Lower leg skin (tissue), 4 donors: ENCODE measurements around the gene STX16. TPM values are rescaled to one million over a fixed set of nuclear protein-coding genes. Genes with fewer than 3 reads are reported as not detected.

ENCODE experiments used
- DNase-seq, 2 donors: peaks; one replicate each; pipeline ENCODE4 v3.0.0-alpha.2; 2019; ENCODE audit warnings: low spot score in 2 of 2
- H3K4me3 ChIP-seq: fragments of 200-600 bp; sonication (generic); 2 replicates; pipeline ENCODE4 v1.5.1; 2017; ENCODE audit warnings: mild to moderate bottlenecking, low read depth; ENCODE audit not compliant: poor library complexity, severe bottlenecking
- POLR2A ChIP-seq, 2 donors: fragments of 450-650 bp; IDR thresholded peaks; one replicate each; pipeline ENCODE4 v1.6.1; 2016 to 2017; ENCODE audit warnings: antibody characterized with exemption in 2 of 2, mild to moderate bottlenecking in 1 of 2, moderate library complexity in 1 of 2
- WGBS, 2 donors: methylation state at CpG; one replicate each; pipeline ENCODE4 v1.1.5; 2018; 5-methylcytosine and 5-hydroxymethylcytosine counted together
- intact Hi-C: fragments of 100-400 bp; cut with DNase I; formaldehyde crosslinking; loops from one replicate; pipeline ENCODE4 v1.15.0; 2023; ENCODE audit warnings: low total_unique reads
- total RNA-seq, 4 donors: library from RNA; depleted of rRNA; stranded (reverse); fragments of >200 nt; gene quantifications; one replicate each; pipeline ENCODE4 v1.1.0, GENCODE V29; 2016
- TF ChIP-seq, protein P1 (sequence below), 3 donors: fragments of 450-650 bp; IDR thresholded peaks; one replicate each; pipeline ENCODE4 v1.5.1; 2016; ENCODE audit warnings: antibody characterized with exemption in 3 of 3, mild to moderate bottlenecking in 3 of 3, moderate library complexity in 2 of 3

The STX16 gene
- total RNA-seq, 4 donors from 2014 or later: 36.0 to 52.1 (median 44.2) TPM

- no peak for DNase-seq
- no peak overlapping the region for H3K4me3 ChIP-seq
- WGBS, 2 donors: 84 to 87% methylated on average over 17 of the region's 17 CpGs
- intact Hi-C loops: no loop called here
- TF ChIP-seq, protein P1, sequence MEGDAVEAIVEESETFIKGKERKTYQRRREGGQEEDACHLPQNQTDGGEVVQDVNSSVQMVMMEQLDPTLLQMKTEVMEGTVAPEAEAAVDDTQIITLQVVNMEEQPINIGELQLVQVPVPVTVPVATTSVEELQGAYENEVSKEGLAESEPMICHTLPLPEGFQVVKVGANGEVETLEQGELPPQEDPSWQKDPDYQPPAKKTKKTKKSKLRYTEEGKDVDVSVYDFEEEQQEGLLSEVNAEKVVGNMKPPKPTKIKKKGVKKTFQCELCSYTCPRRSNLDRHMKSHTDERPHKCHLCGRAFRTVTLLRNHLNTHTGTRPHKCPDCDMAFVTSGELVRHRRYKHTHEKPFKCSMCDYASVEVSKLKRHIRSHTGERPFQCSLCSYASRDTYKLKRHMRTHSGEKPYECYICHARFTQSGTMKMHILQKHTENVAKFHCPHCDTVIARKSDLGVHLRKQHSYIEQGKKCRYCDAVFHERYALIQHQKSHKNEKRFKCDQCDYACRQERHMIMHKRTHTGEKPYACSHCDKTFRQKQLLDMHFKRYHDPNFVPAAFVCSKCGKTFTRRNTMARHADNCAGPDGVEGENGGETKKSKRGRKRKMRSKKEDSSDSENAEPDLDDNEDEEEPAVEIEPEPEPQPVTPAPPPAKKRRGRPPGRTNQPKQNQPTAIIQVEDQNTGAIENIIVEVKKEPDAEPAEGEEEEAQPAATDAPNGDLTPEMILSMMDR (IDR thresholded peaks at IDR 0.05): no peak
- no peak for TF ChIP-seq POLR2A (IDR thresholded peaks at IDR 0.05)
Observed at GRCh38 chr20:58675641-58676040, 24.6 kb downstream of the STX16 start.

GRCh38 chr20:58676161-58676560, 25.1 kb downstream of the STX16 start:
- intact Hi-C loops: no loop called here
- WGBS, 2 donors: 94 to 96% methylated on average over 19 of the region's 19 CpGs
- DNase-seq: no peak
- TF ChIP-seq, protein P1 (IDR thresholded peaks at IDR 0.05): no peak
- no peak for TF ChIP-seq POLR2A (IDR thresholded peaks at IDR 0.05)
- no peak overlapping the region for H3K4me3 ChIP-seq

- TF ChIP-seq POLR2A (IDR thresholded peaks at IDR 0.05): no peak
- TF ChIP-seq, protein P1 (IDR thresholded peaks at IDR 0.05): no peak
- no peak for DNase-seq
- 89 to 93% methylated on average over 5 of the region's 5 CpGs for WGBS, 2 donors
- intact Hi-C loops: no loop called here
- no peak overlapping the region for H3K4me3 ChIP-seq
Observed at GRCh38 chr20:58677079-58677604, 26.1 kb downstream of the STX16 start.

- TF ChIP-seq, protein P1 (IDR thresholded peaks at IDR 0.05): no peak
- no peak for TF ChIP-seq POLR2A (IDR thresholded peaks at IDR 0.05)
- DNase-seq: no peak
- WGBS, 2 donors: 90 to 96% methylated on average over 5 of the region's 5 CpGs
- intact Hi-C loops: no loop called here
- no peak overlapping the region for H3K4me3 ChIP-seq
Observed at GRCh38 chr20:58677808-58678207, 26.7 kb downstream of the STX16 start.

GRCh38 chr20:58678806-58679205, 27.7 kb downstream of the STX16 start:
- 86 to 90% methylated on average over 8 of the region's 8 CpGs for WGBS, 2 donors
- H3K4me3 ChIP-seq: no peak overlapping the region
- intact Hi-C loops: no loop called here
- DNase-seq: no peak
- TF ChIP-seq POLR2A (IDR thresholded peaks at IDR 0.05): no peak
- TF ChIP-seq, protein P1 (IDR thresholded peaks at IDR 0.05): no peak
